NCI-H128 (cell line): ENCODE results near the gene ZNF90.
"Not testable (repeated sequence)": the region's sequence is repeated elsewhere in the genome, so short reads cannot be mapped to it uniquely, and the experiment has no call there.

ENCODE experiments used
- DNase-seq: peaks from one replicate; lab custom pipeline; 2025; ENCODE audit not compliant: unreplicated experiment; lab: John Stamatoyannopoulos, UW

Gene ZNF90

GRCh38 chr19:20103091-20103740, 25.4 kb downstream of the ZNF90 start:
- DNase-seq, result no peak

- no peak for DNase-seq
Measured at GRCh38 chr19:20107301-20107700, 29.5 kb downstream of the ZNF90 start.

- not testable (repeated sequence) for DNase-seq
Measured at GRCh38 chr19:20118064-20118839, 40.5 kb downstream of the ZNF90 start.

GRCh38 chr19:20124879-20125278, 47.1 kb downstream of the ZNF90 start:
- no peak for DNase-seq

GRCh38 chr19:20132933-20133332, 55.1 kb downstream of the ZNF90 start:
- DNase-seq, result not testable (repeated sequence)

GRCh38 chr19:20137714-20138113, 59.9 kb downstream of the ZNF90 start:
- DNase-seq, result not testable (repeated sequence)

- no peak for DNase-seq
Measured at GRCh38 chr19:20151617-20152145, 73.9 kb downstream of the ZNF90 start.

GRCh38 chr19:20152506-20152905, 74.7 kb downstream of the ZNF90 start:
- not testable (repeated sequence) for DNase-seq

- no peak for DNase-seq
Measured at GRCh38 chr19:20153281-20153680, 75.5 kb downstream of the ZNF90 start.

- DNase-seq, result no peak
Measured at GRCh38 chr19:20154636-20155035, 76.8 kb downstream of the ZNF90 start.

GRCh38 chr19:20162821-20163220, 85.0 kb downstream of the ZNF90 start:
- DNase-seq, result no peak

GRCh38 chr19:20164456-20164855, 86.7 kb downstream of the ZNF90 start:
- DNase-seq, result no peak

- DNase-seq, result no peak
Measured at GRCh38 chr19:20165971-20166592, 88.3 kb downstream of the ZNF90 start.

GRCh38 chr19:20167020-20167644, 89.3 kb downstream of the ZNF90 start, which contains the start of gene ZNF486:
Gene ZNF486 (plus strand): TSS chr19:20167214. CDS start chr19:20167331, 117 bp downstream.
- DNase-seq, result no peak

GRCh38 chr19:20167651-20168122, 89.9 kb downstream of the ZNF90 start:
- no peak for DNase-seq
